Smooth muscle cell (in vitro differentiated cells): ENCODE data around the gene INF2. TPM values are rescaled to one million over a fixed set of nuclear protein-coding genes. Genes with fewer than 3 reads are reported as not detected.

Source experiments
- DNase-seq: peaks from one replicate; lab custom pipeline; 2025; ENCODE audit not compliant: unreplicated experiment; lab: John Stamatoyannopoulos, UW
- H2AFZ ChIP-seq: fragments of 200-600 bp; sonication (generic); 2 replicates; pipeline ENCODE4 v1.6.0; 2016; ENCODE audit warnings: antibody characterized with exemption, low read depth, mild to moderate bottlenecking
- H3F3A ChIP-seq: fragments of 200-600 bp; sonication (generic); 2 replicates; pipeline ENCODE4 v1.6.0; 2017; ENCODE audit warnings: antibody characterized with exemption, low read depth
- H3K27ac ChIP-seq: fragments of 200-600 bp; sonication (generic); 2 replicates; pipeline ENCODE4 v1.5.1; 2016; ENCODE audit warnings: low read depth, mild to moderate bottlenecking
- H3K27me3 ChIP-seq: fragments of 200-600 bp; sonication (generic); 2 replicates; pipeline ENCODE4 v1.6.1; 2016; ENCODE audit warnings: low read depth, mild to moderate bottlenecking
- H3K36me3 ChIP-seq: fragments of 200-600 bp; sonication (generic); 2 replicates; pipeline ENCODE4 v1.5.1; 2016; ENCODE audit warnings: low read depth
- H3K4me1 ChIP-seq: fragments of 200-600 bp; sonication (generic); 2 replicates; pipeline ENCODE4 v1.5.1; 2016; ENCODE audit warnings: low read depth
- H3K4me2 ChIP-seq: fragments of 200-600 bp; sonication (generic); 2 replicates; pipeline ENCODE4 v1.6.0; 2016; ENCODE audit warnings: mild to moderate bottlenecking
- H3K4me3 ChIP-seq: fragments of 200-600 bp; sonication (generic); 2 replicates; pipeline ENCODE4 v1.5.1; 2016; ENCODE audit warnings: mild to moderate bottlenecking
- H3K79me2 ChIP-seq: fragments of 200-600 bp; sonication (generic); 2 replicates; pipeline ENCODE4 v1.6.0; 2016; ENCODE audit warnings: low read depth, mild to moderate bottlenecking
- H3K9ac ChIP-seq: fragments of 200-600 bp; sonication (generic); 2 replicates; pipeline ENCODE4 v1.6.0; 2016; ENCODE audit warnings: low read depth
- H3K9me3 ChIP-seq: fragments of 200-600 bp; sonication (generic); replicated peaks from 2 replicates; pipeline ENCODE4 v1.5.1; 2016; ENCODE audit warnings: low read depth
- H4K20me1 ChIP-seq: fragments of 200-600 bp; sonication (generic); 2 replicates; pipeline ENCODE4 v1.6.0; 2016; ENCODE audit warnings: low read depth
- CTCF ChIP-seq: fragments of 200-600 bp; sonication (generic); IDR thresholded peaks from 2 replicates; pipeline ENCODE4 v1.5.1; 2017; ENCODE audit warnings: borderline replicate concordance, mild to moderate bottlenecking, antibody characterized with exemption; ENCODE audit not compliant: insufficient read depth, poor library complexity, severe bottlenecking
- WGBS: methylation state at CpG from one replicate; pipeline ENCODE4 v1.1.7; 2016; ENCODE audit warnings: low lambda C conversion rate; 5-methylcytosine and 5-hydroxymethylcytosine counted together
- polyA plus RNA-seq: library from polyadenylated mRNA; unstranded; fragments of >200 nt; fragmentation: Nextera tagmentation; extraction: Ambion mirVana; gene quantifications from 2 replicates; pipeline ENCODE4 v1.2.1, GENCODE V29; 2016
- total RNA-seq: library from RNA; depleted of rRNA; stranded (reverse); fragments of >200 nt; gene quantifications from 2 replicates; pipeline ENCODE4 v1.2.3, GENCODE V29; 2014

Gene INF2
- total and polyA plus RNA-seq, 2 experiments from 2014 or later, result 19.9 to 29.8 TPM

GRCh38 chr14:104717646-104718045 is 28.2 kb downstream of the INF2 start:
- WGBS, result 81% methylated on average over 11 of the region's 20 CpGs
- Histone ChIP-seq H2AFZ (no peak overlapping the region), H4K20me1 (peaks cover 13% of the 10 kb centered on the region), H3K36me3 (no peaks in the 10 kb centered on the region), H3F3A (no peaks in the 10 kb centered on the region), H3K27ac (no peak overlapping the region), H3K4me2 (no peak overlapping the region), H3K27me3 (no peaks in the 10 kb centered on the region), H3K4me3 (no peak overlapping the region), H3K79me2 (no peaks in the 10 kb centered on the region), H3K9ac (no peak overlapping the region), H3K9me3 (no peaks in the 10 kb centered on the region), H3K4me1 (no peaks in the 10 kb centered on the region)
- no peak for DNase-seq
- TF ChIP-seq CTCF, result no peak

- H3K4me3 ChIP-seq, result no peak overlapping the region
- H3K36me3 ChIP-seq, result no peaks in the 10 kb centered on the region
- no peaks in the 10 kb centered on the region for H3K27me3 ChIP-seq
- no peak for TF ChIP-seq CTCF
- H3K4me1 ChIP-seq, result no peaks in the 10 kb centered on the region
- 87% methylated on average over 5 of the region's 10 CpGs for WGBS
- H3K4me2 ChIP-seq, result no peak overlapping the region
- no peak overlapping the region for H2AFZ ChIP-seq
- no peak overlapping the region for H3K9ac ChIP-seq
- DNase-seq, result no peak
- no peaks in the 10 kb centered on the region for H3K79me2 ChIP-seq
- H3F3A ChIP-seq, result no peaks in the 10 kb centered on the region
- peaks cover 15% of the 10 kb centered on the region for H4K20me1 ChIP-seq
- H3K27ac ChIP-seq, result no peak overlapping the region
- H3K9me3 ChIP-seq, result no peaks in the 10 kb centered on the region
Measured at GRCh38 chr14:104718147-104718546, 28.7 kb downstream of the INF2 start.

- 99% methylated on average over 11 of the region's 11 CpGs for WGBS
- Histone ChIP-seq H3K36me3 (no peaks in the 10 kb centered on the region), H3K4me1 (no peaks in the 10 kb centered on the region)
Measured at GRCh38 chr14:104718871-104719270, 29.5 kb downstream of the INF2 start.

More at GRCh38 chr14:104718871-104719270, 29.5 kb downstream of the INF2 start:
- Histone ChIP-seq H3F3A (no peaks in the 10 kb centered on the region), H3K79me2 (no peaks in the 10 kb centered on the region), H3K27ac (no peak overlapping the region), H3K9me3 (no peaks in the 10 kb centered on the region), H3K4me2 (no peak overlapping the region), H4K20me1 (peaks cover 15% of the 10 kb centered on the region), H3K9ac (no peak overlapping the region), H2AFZ (no peak overlapping the region), H3K27me3 (no peaks in the 10 kb centered on the region), H3K4me3 (no peak overlapping the region)
- DNase-seq, result no peak
- no peak for TF ChIP-seq CTCF
